Measurements from ENCODE around the gene LPA. TPM values are rescaled to one million over a fixed set of nuclear protein-coding genes. Genes with fewer than 3 reads are reported as not detected.
"Not testable (repeated sequence)": the region's sequence is repeated elsewhere in the genome, so short reads cannot be mapped to it uniquely, and the experiment has no call there.

The LPA gene
- total and polyA plus RNA-seq, 2 donors = 0.05 to 0.14 TPM

- Histone ChIP-seq H3K9me3 (ENCODE audit: control insufficient read depth in 2 of 2, insufficient read depth in 1 of 2, low read length in 1 of 2) (peaks cover 0 to 10% of the 10 kb centered on the region in 2 donors), H3K36me3 (ENCODE audit: control insufficient read depth in 2 of 2, insufficient read depth in 2 of 2, low read length in 1 of 2) (no peaks in the 10 kb centered on the region), H3K4me3 (ENCODE audit: low read length in 2 of 2) (no peak overlapping the region), H3K4me1 (ENCODE audit: control insufficient read depth in 2 of 2, insufficient read depth in 2 of 2, low read length in 2 of 2) (no peaks in the 10 kb centered on the region), H3K27me3 (ENCODE audit: control insufficient read depth in 2 of 2, insufficient read depth in 1 of 2, low read length in 1 of 2) (no peaks in the 10 kb centered on the region), H3K27ac (ENCODE audit: low read depth in 1 of 2, low read length in 1 of 2) (no peak overlapping the region)
- DNase-seq (ENCODE audit: low read depth in 6 of 9, low spot score in 9 of 9) = no peak
- 87% methylated on average over 4 of the region's 4 CpGs for whole genome bisulfite sequencing
Measured at GRCh38 chr6:160586374-160586773, 77.7 kb downstream of the LPA start.

GRCh38 chr6:160583794-160584193 is 80.3 kb downstream of the LPA start:
- DNase-seq (ENCODE audit: low read depth in 6 of 9, low spot score in 9 of 9) = no peak
- Histone ChIP-seq H3K36me3 (ENCODE audit: control insufficient read depth in 2 of 2, insufficient read depth in 2 of 2, low read length in 1 of 2) (no peaks in the 10 kb centered on the region), H3K9me3 (ENCODE audit: control insufficient read depth in 2 of 2, insufficient read depth in 1 of 2, low read length in 1 of 2) (peaks cover 0 to 10% of the 10 kb centered on the region in 2 donors)

GRCh38 chr6:160581406-160581805 is 82.7 kb downstream of the LPA start:
- H3K4me1 ChIP-seq (ENCODE audit: control insufficient read depth in 2 of 2, insufficient read depth in 2 of 2, low read length in 2 of 2) = no peaks in the 10 kb centered on the region
- H3K27ac ChIP-seq (ENCODE audit: low read depth in 1 of 2, low read length in 1 of 2) = no peak overlapping the region
- no peaks in the 10 kb centered on the region for H3K36me3 ChIP-seq (ENCODE audit: control insufficient read depth in 2 of 2, insufficient read depth in 2 of 2, low read length in 1 of 2)
- no peaks in the 10 kb centered on the region for H3K27me3 ChIP-seq (ENCODE audit: control insufficient read depth in 2 of 2, insufficient read depth in 1 of 2, low read length in 1 of 2)
- WGBS = 88% methylated on average over 1 of the region's 1 CpG
- H3K9me3 ChIP-seq (ENCODE audit: control insufficient read depth in 2 of 2, insufficient read depth in 1 of 2, low read length in 1 of 2) = peaks cover 0 to 10% of the 10 kb centered on the region in 2 donors
- no peak overlapping the region for H3K4me3 ChIP-seq (ENCODE audit: low read length in 2 of 2)
- no peak for DNase-seq (ENCODE audit: low read depth in 6 of 9, low spot score in 9 of 9)

More at GRCh38 chr6:160583794-160584193, 80.3 kb downstream of the LPA start:
- no peaks in the 10 kb centered on the region for H3K27me3 ChIP-seq (ENCODE audit: control insufficient read depth in 2 of 2, insufficient read depth in 1 of 2, low read length in 1 of 2)
- H3K4me3 ChIP-seq (ENCODE audit: low read length in 2 of 2) = no peak overlapping the region
- no peaks in the 10 kb centered on the region for H3K4me1 ChIP-seq (ENCODE audit: control insufficient read depth in 2 of 2, insufficient read depth in 2 of 2, low read length in 2 of 2)
- no peak overlapping the region for H3K27ac ChIP-seq (ENCODE audit: low read depth in 1 of 2, low read length in 1 of 2)

- not testable (repeated sequence) for H3K9me3 ChIP-seq (ENCODE audit: control insufficient read depth in 2 of 2, insufficient read depth in 1 of 2, low read length in 1 of 2); H3K36me3 ChIP-seq (ENCODE audit: control insufficient read depth in 2 of 2, insufficient read depth in 2 of 2, low read length in 1 of 2); DNase-seq (ENCODE audit: low read depth in 6 of 9, low spot score in 9 of 9); H3K4me3 ChIP-seq (ENCODE audit: low read length in 2 of 2); H3K27ac ChIP-seq (ENCODE audit: low read depth in 1 of 2, low read length in 1 of 2); H3K4me1 ChIP-seq (ENCODE audit: control insufficient read depth in 2 of 2, insufficient read depth in 2 of 2, low read length in 2 of 2); H3K27me3 ChIP-seq (ENCODE audit: control insufficient read depth in 2 of 2, insufficient read depth in 1 of 2, low read length in 1 of 2)
- 75% methylated on average over 5 of the region's 5 CpGs for WGBS
Measured at GRCh38 chr6:160578515-160578914, 85.6 kb downstream of the LPA start.

- no peaks in the 10 kb centered on the region for H3K27me3 ChIP-seq (ENCODE audit: control insufficient read depth in 2 of 2, insufficient read depth in 1 of 2, low read length in 1 of 2)
- DNase-seq (ENCODE audit: low read depth in 6 of 9, low spot score in 9 of 9) = no peak
- H3K36me3 ChIP-seq (ENCODE audit: control insufficient read depth in 2 of 2, insufficient read depth in 2 of 2, low read length in 1 of 2) = no peaks in the 10 kb centered on the region
- no peak overlapping the region for H3K27ac ChIP-seq (ENCODE audit: low read depth in 1 of 2, low read length in 1 of 2)
- H3K9me3 ChIP-seq (ENCODE audit: control insufficient read depth in 2 of 2, insufficient read depth in 1 of 2, low read length in 1 of 2) = peaks cover 0 to 7% of the 10 kb centered on the region in 2 donors
- H3K4me3 ChIP-seq (ENCODE audit: low read length in 2 of 2) = no peak overlapping the region
- no peaks in the 10 kb centered on the region for H3K4me1 ChIP-seq (ENCODE audit: control insufficient read depth in 2 of 2, insufficient read depth in 2 of 2, low read length in 2 of 2)
- WGBS = 73% methylated on average over 4 of the region's 4 CpGs
Measured at GRCh38 chr6:160573943-160574342, 90.1 kb downstream of the LPA start.

- not testable (repeated sequence) for DNase-seq (ENCODE audit: low read depth in 6 of 9, low spot score in 9 of 9); H3K4me3 ChIP-seq (ENCODE audit: low read length in 2 of 2); H3K27me3 ChIP-seq (ENCODE audit: control insufficient read depth in 2 of 2, insufficient read depth in 1 of 2, low read length in 1 of 2); H3K4me1 ChIP-seq (ENCODE audit: control insufficient read depth in 2 of 2, insufficient read depth in 2 of 2, low read length in 2 of 2); H3K36me3 ChIP-seq (ENCODE audit: control insufficient read depth in 2 of 2, insufficient read depth in 2 of 2, low read length in 1 of 2); H3K27ac ChIP-seq (ENCODE audit: low read depth in 1 of 2, low read length in 1 of 2); H3K9me3 ChIP-seq (ENCODE audit: control insufficient read depth in 2 of 2, insufficient read depth in 1 of 2, low read length in 1 of 2)
Measured at GRCh38 chr6:160571201-160571600, 92.9 kb downstream of the LPA start.

- Histone ChIP-seq H3K9me3 (ENCODE audit: control insufficient read depth in 2 of 2, insufficient read depth in 1 of 2, low read length in 1 of 2) (no peaks in the 10 kb centered on the region), H3K4me3 (ENCODE audit: low read length in 2 of 2) (no peak overlapping the region), H3K36me3 (ENCODE audit: control insufficient read depth in 2 of 2, insufficient read depth in 2 of 2, low read length in 1 of 2) (no peaks in the 10 kb centered on the region), H3K27me3 (ENCODE audit: control insufficient read depth in 2 of 2, insufficient read depth in 1 of 2, low read length in 1 of 2) (no peaks in the 10 kb centered on the region), H3K4me1 (ENCODE audit: control insufficient read depth in 2 of 2, insufficient read depth in 2 of 2, low read length in 2 of 2) (no peaks in the 10 kb centered on the region), H3K27ac (ENCODE audit: low read depth in 1 of 2, low read length in 1 of 2) (no peak overlapping the region)
- DNase-seq (ENCODE audit: low read depth in 6 of 9, low spot score in 9 of 9) = no peak
- WGBS = 84% methylated on average over 6 of the region's 6 CpGs
Measured at GRCh38 chr6:160544802-160545201, 119.3 kb downstream of the LPA start.

GRCh38 chr6:160535270-160535669 is 128.8 kb downstream of the LPA start:
- Histone ChIP-seq H3K27ac (ENCODE audit: low read depth in 1 of 2, low read length in 1 of 2) (no peak overlapping the region), H3K4me1 (ENCODE audit: control insufficient read depth in 2 of 2, insufficient read depth in 2 of 2, low read length in 2 of 2) (no peaks in the 10 kb centered on the region), H3K4me3 (ENCODE audit: low read length in 2 of 2) (no peak overlapping the region), H3K27me3 (ENCODE audit: control insufficient read depth in 2 of 2, insufficient read depth in 1 of 2, low read length in 1 of 2) (no peaks in the 10 kb centered on the region), H3K9me3 (ENCODE audit: control insufficient read depth in 2 of 2, insufficient read depth in 1 of 2, low read length in 1 of 2) (no peaks in the 10 kb centered on the region), H3K36me3 (ENCODE audit: control insufficient read depth in 2 of 2, insufficient read depth in 2 of 2, low read length in 1 of 2) (no peaks in the 10 kb centered on the region)
- DNase-seq (ENCODE audit: low read depth in 6 of 9, low spot score in 9 of 9) = no peak
- 98% methylated on average over 1 of the region's 1 CpG for WGBS

- H3K36me3 ChIP-seq (ENCODE audit: control insufficient read depth in 2 of 2, insufficient read depth in 2 of 2, low read length in 1 of 2) = no peaks in the 10 kb centered on the region
- no peak overlapping the region for H3K4me3 ChIP-seq (ENCODE audit: low read length in 2 of 2)
- H3K4me1 ChIP-seq (ENCODE audit: control insufficient read depth in 2 of 2, insufficient read depth in 2 of 2, low read length in 2 of 2) = no peaks in the 10 kb centered on the region
- H3K9me3 ChIP-seq (ENCODE audit: control insufficient read depth in 2 of 2, insufficient read depth in 1 of 2, low read length in 1 of 2) = no peaks in the 10 kb centered on the region
- WGBS = 24% methylated on average over 9 of the region's 9 CpGs
- no peak overlapping the region for H3K27ac ChIP-seq (ENCODE audit: low read depth in 1 of 2, low read length in 1 of 2)
- no peaks in the 10 kb centered on the region for H3K27me3 ChIP-seq (ENCODE audit: control insufficient read depth in 2 of 2, insufficient read depth in 1 of 2, low read length in 1 of 2)
- DNase-seq (ENCODE audit: low read depth in 6 of 9, low spot score in 9 of 9) = peak in 7 of 9 donors; percentile 6 to 52 (median 20)
Measured at GRCh38 chr6:160534050-160534696, 129.9 kb downstream of the LPA start.

Data from thymus (tissue), 11 donors.